GM10266 (cell line): ENCODE data around the gene SLC25A25.

Source experiments
- DNase-seq: peaks from one replicate; pipeline ENCODE4 v3.0.0; 2012; ENCODE audit errors: extremely low spot score
- CTCF ChIP-seq: IDR thresholded peaks from 2 replicates; pipeline ENCODE4 v1.5.1; 2012; ENCODE audit warnings: mild to moderate bottlenecking, low read depth; ENCODE audit not compliant: control insufficient read depth, insufficient read depth; ENCODE audit errors: missing control alignments

SLC25A25 gene

GRCh38 chr9:128144239-128145181 is 76.5 kb downstream of the SLC25A25 start:
- DNase-seq = no peak
- TF ChIP-seq CTCF = no peak

GRCh38 chr9:128145536-128145935 is 77.5 kb downstream of the SLC25A25 start:
- no peak for TF ChIP-seq CTCF
- no peak for DNase-seq

GRCh38 chr9:128145951-128146351 is 77.9 kb downstream of the SLC25A25 start:
- DNase-seq = no peak

GRCh38 chr9:128146591-128147120 is 78.6 kb downstream of the SLC25A25 start:
- no peak for DNase-seq
- no peak for TF ChIP-seq CTCF

More at GRCh38 chr9:128145951-128146351, 77.9 kb downstream of the SLC25A25 start:
- no peak for TF ChIP-seq CTCF

GRCh38 chr9:128148509-128149000 is 80.5 kb downstream of the SLC25A25 start:
- TF ChIP-seq CTCF = no peak
- DNase-seq = no peak

GRCh38 chr9:128149001-128149701 is 81.1 kb downstream of the SLC25A25 start, which contains the start of gene LCN2:
Gene LCN2 (plus strand): TSS chr9:128149453. CDS start chr9:128149526, 73 bp downstream.
- TF ChIP-seq CTCF = no peak
- DNase-seq = no peak
